Keratinocyte (primary cell): ENCODE results near the gene CREB5. TPM values are rescaled to one million over a fixed set of nuclear protein-coding genes. Genes with fewer than 3 reads are reported as not detected.
"Not testable (repeated sequence)": the region's sequence is repeated elsewhere in the genome, so short reads cannot be mapped to it uniquely, and the experiment has no call there.

ENCODE experiments used
- DNase-seq: peaks from one replicate; pipeline ENCODE4 v3.0.0-alpha.2; 2011; ENCODE audit warnings: low read depth, missing footprints, low spot score
- FAIRE-seq: peaks from 2 replicates; lab custom pipeline; 2011; peaks lifted over from hg19 to GRCh38; lab: Jason Lieb, UNC
- H2AFZ ChIP-seq: 2 replicates; pipeline ENCODE4 v1.6.0; 2012; ENCODE audit warnings: low read length, control low read depth, inconsistent platforms; ENCODE audit not compliant: control insufficient read depth
- H3K27ac ChIP-seq: 2 replicates; pipeline ENCODE4 v1.5.1; 2011; ENCODE audit warnings: low read length; ENCODE audit not compliant: control insufficient read depth, insufficient read depth
- H3K27me3 ChIP-seq: 3 replicates; pipeline ENCODE4 v1.6.0; 2011; ENCODE audit warnings: low read length; ENCODE audit not compliant: control insufficient read depth, insufficient read depth; ENCODE audit errors: extremely low read depth
- H3K36me3 ChIP-seq, 2 experiments: 2 replicates in 1 of 2; 3 replicates in 1 of 2; pipeline ENCODE4 v1.5.1; 2011; ENCODE audit warnings: low read length in 2 of 2, mild to moderate bottlenecking in 1 of 2; ENCODE audit not compliant: control insufficient read depth in 2 of 2, insufficient read depth in 2 of 2; ENCODE audit errors: extremely low read depth in 1 of 2
- H3K4me1 ChIP-seq: 3 replicates; pipeline ENCODE4 v1.5.1; 2011; ENCODE audit warnings: low read length; ENCODE audit not compliant: control insufficient read depth, insufficient read depth; ENCODE audit errors: extremely low read depth
- H3K4me2 ChIP-seq: 3 replicates; pipeline ENCODE4 v1.6.0; 2011; ENCODE audit warnings: low read depth, low read length; ENCODE audit not compliant: control insufficient read depth, insufficient read depth; ENCODE audit errors: extremely low read depth
- H3K4me3 ChIP-seq, 3 experiments: fragments of 200-600 bp in 1 of 3; sonication (generic) in 1 of 3; 2 replicates in 2 of 3; 3 replicates in 1 of 3; pipeline ENCODE4 v1.5.1; 2011 to 2016; ENCODE audit warnings: low read length in 3 of 3, mild to moderate bottlenecking in 3 of 3, control low read depth in 2 of 3, inconsistent platforms in 1 of 3, low read depth in 1 of 3, mixed read lengths in 1 of 3, mixed run types in 1 of 3, moderate library complexity in 1 of 3; ENCODE audit not compliant: control insufficient read depth in 2 of 3, insufficient read depth in 2 of 3; ENCODE audit errors: extremely low read depth in 1 of 3
- H3K79me2 ChIP-seq: 2 replicates; pipeline ENCODE4 v1.6.0; 2012; ENCODE audit warnings: low read length; ENCODE audit not compliant: control insufficient read depth, insufficient read depth
- H3K9ac ChIP-seq: 3 replicates; pipeline ENCODE4 v1.6.0; 2011; ENCODE audit warnings: low read length; ENCODE audit not compliant: control insufficient read depth, insufficient read depth; ENCODE audit errors: extremely low read depth
- H3K9me1 ChIP-seq: 3 replicates; pipeline ENCODE4 v1.6.0; 2011; ENCODE audit warnings: low read length; ENCODE audit not compliant: control insufficient read depth, insufficient read depth; ENCODE audit errors: extremely low read depth
- H3K9me3 ChIP-seq: 2 replicates; pipeline ENCODE4 v1.5.1; 2012; ENCODE audit warnings: low read depth, low read length; ENCODE audit not compliant: control insufficient read depth
- H4K20me1 ChIP-seq: 3 replicates; pipeline ENCODE4 v1.6.0; 2011; ENCODE audit warnings: low read length; ENCODE audit not compliant: control insufficient read depth, insufficient read depth; ENCODE audit errors: extremely low read depth
- CTCF ChIP-seq, 3 experiments: IDR thresholded peaks in 1 of 3; conservative IDR thresholded peaks in 1 of 3; optimal IDR thresholded peaks in 1 of 3; 2 replicates in 2 of 3; 3 replicates in 1 of 3; pipeline versions ENCODE3 to v1.5.1; 2011; ENCODE audit warnings: low read length in 3 of 3, mild to moderate bottlenecking in 3 of 3, moderate library complexity in 2 of 3, control low read depth in 1 of 3, inconsistent platforms in 1 of 3; ENCODE audit not compliant: insufficient read depth in 2 of 3; ENCODE audit errors: extremely low read depth in 1 of 3
- EZH2 ChIP-seq: IDR thresholded peaks from one replicate; pipeline ENCODE4 v1.6.1; 2012; ENCODE audit warnings: inconsistent platforms, mild to moderate bottlenecking, low read length, moderate library complexity
- dilution Hi-C: fragments of 300-500 bp; cut with MboI; formaldehyde crosslinking; loops from one replicate; pipeline ENCODE4 v1.7.0; 2020; ENCODE audit warnings: low sequenced_read_pairs; ENCODE audit not compliant: extremely low pct_ligation_motif_present
- polyA plus RNA-seq, 5 experiments: library from polyadenylated mRNA; depleted of rRNA in 3 of 5; stranded (reverse) in 3 of 5; stranded (forward) in 1 of 5; unstranded in 1 of 5; fragments of >200 nt; gene quantifications; 1 replicate in 1 of 5; 2 replicates in 3 of 5; 3 replicates in 1 of 5; pipeline versions ENCODE4 v1.2.1 to v1.2.3, GENCODE V29; 2011 to 2012; ENCODE audit warnings: missing spikeins in 2 of 5, low read depth in 1 of 5, low replicate concordance in 1 of 5

Gene CREB5
- polyA plus RNA-seq, 1 donor (not counting 4 experiments of a cell fraction or from before 2014, with no cell fraction given), result 7.9 TPM

GRCh38 chr7:28784171-28784902, 372.0 kb downstream of the CREB5 start:
- H3K79me2 ChIP-seq, result no peaks in the 10 kb centered on the region
- H3K4me3 ChIP-seq, result no peak overlapping the region
- H3K27me3 ChIP-seq, result no peaks in the 10 kb centered on the region
- FAIRE-seq (no peak), DNase-seq (no peak)
- no peaks in the 10 kb centered on the region for H3K9me1 ChIP-seq
- no peak overlapping the region for H2AFZ ChIP-seq
- no peaks in the 10 kb centered on the region for H3K4me1 ChIP-seq
- H4K20me1 ChIP-seq, result no peaks in the 10 kb centered on the region
- no peak overlapping the region for H3K27ac ChIP-seq
- no peak for TF ChIP-seq EZH2
- TF ChIP-seq CTCF (optimal IDR thresholded peaks at IDR 0.05 in 1 of 3, IDR thresholded peaks at IDR 0.05 in 1 of 3, conservative IDR thresholded peaks at IDR 0.05 in 1 of 3; ENCODE audit: extremely low read depth in 1 of 3, insufficient read depth in 2 of 3, low read length in 3 of 3), result no peak
- H3K9ac ChIP-seq, result no peak overlapping the region
- no peaks in the 10 kb centered on the region for H3K9me3 ChIP-seq
- no peak overlapping the region for H3K4me2 ChIP-seq
- dilution Hi-C loops, result no loop called here
- H3K36me3 ChIP-seq, result no peaks in the 10 kb centered on the region

- Histone ChIP-seq H3K9me1 (no peaks in the 10 kb centered on the region), H3K4me3 (no peak overlapping the region), H3K79me2 (no peaks in the 10 kb centered on the region), H3K27me3 (no peaks in the 10 kb centered on the region), H2AFZ (no peak overlapping the region), H3K9ac (no peak overlapping the region), H3K9me3 (no peaks in the 10 kb centered on the region), H3K36me3 (no peaks in the 10 kb centered on the region), H3K27ac (no peak overlapping the region), H3K4me2 (no peak overlapping the region), H3K4me1 (no peaks in the 10 kb centered on the region), H4K20me1 (no peaks in the 10 kb centered on the region)
- FAIRE-seq (no peak), DNase-seq (no peak)
- dilution Hi-C loops, result no loop called here
- TF ChIP-seq EZH2 (no peak), CTCF (optimal IDR thresholded peaks at IDR 0.05 in 1 of 3, IDR thresholded peaks at IDR 0.05 in 1 of 3, conservative IDR thresholded peaks at IDR 0.05 in 1 of 3; ENCODE audit: extremely low read depth in 1 of 3, insufficient read depth in 2 of 3, low read length in 3 of 3) (no peak)
Observed at GRCh38 chr7:28785041-28785995, 373.0 kb downstream of the CREB5 start.

GRCh38 chr7:28786156-28786555, 373.8 kb downstream of the CREB5 start:
- H3K27me3 ChIP-seq, H3K9me3 ChIP-seq, H3K4me1 ChIP-seq, H3K9me1 ChIP-seq, H3K4me2 ChIP-seq, dilution Hi-C loops, FAIRE-seq, H3K36me3 ChIP-seq, H3K4me3 ChIP-seq, H3K9ac ChIP-seq, H3K27ac ChIP-seq, DNase-seq, H4K20me1 ChIP-seq, H2AFZ ChIP-seq, H3K79me2 ChIP-seq: not testable (repeated sequence)
